Left hindlimb (tissue), 1 donor: ENCODE data around the gene GET4.
"Not testable (repeated sequence)": the region's sequence is repeated elsewhere in the genome, so short reads cannot be mapped to it uniquely, and the experiment has no call there.

Source experiments
- DNase-seq: peaks from one replicate; pipeline ENCODE4 v3.0.0-alpha.2; 2018

Gene GET4

DNA sequence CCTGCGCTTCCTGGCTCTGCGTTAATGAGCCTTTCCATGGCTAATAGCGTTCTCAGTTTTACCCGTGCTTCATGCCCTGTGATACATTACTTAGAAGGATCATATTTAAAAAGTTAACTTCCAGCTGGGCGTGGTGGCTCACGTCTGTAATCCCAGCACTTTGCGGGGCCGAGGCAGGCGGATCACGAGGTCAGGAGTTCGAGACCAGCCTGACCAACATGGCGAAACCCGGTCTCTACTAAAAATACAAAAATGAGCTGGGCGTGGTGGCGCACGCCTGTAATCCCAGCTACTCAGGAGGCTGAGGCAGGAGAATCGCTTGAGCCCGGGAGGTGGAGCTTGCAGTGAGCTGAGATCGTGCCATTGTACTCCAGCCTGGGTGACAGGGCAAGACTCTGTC lies 3.7 kb upstream of the GET4 start:
- not testable (repeated sequence) for DNase-seq

DNA sequence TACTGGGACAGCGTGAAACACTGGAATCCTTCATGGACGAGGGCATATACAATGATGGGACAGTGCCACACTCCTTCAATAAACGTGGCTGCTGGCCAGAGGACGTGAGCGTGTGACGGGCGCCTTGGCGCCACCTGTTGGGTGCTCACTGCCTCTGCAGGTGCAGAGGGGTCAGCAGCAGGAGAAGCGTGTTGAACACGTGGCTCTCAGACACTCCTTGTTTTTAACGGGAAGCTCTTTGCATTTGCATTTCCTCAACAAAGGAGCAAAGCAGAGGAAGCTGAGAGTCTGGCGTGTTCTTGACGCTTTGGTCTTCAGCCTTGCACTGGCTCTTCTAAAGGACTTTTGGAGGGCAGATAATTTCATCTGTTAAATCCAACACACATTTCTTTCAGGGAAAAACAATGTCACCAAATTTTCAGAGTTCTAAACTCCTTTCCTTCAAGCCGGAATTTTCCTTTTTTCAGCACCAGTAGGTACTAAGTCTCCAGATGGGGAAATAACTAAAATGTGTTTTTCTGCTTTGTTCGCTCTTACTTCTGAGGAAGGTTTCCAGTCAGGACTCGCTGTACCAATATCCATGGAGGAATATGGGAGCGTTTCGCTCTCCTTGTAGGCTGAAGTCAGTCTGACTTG lies 2.9 kb upstream of the GET4 start:
- peak; percentile 69 for DNase-seq

DNA sequence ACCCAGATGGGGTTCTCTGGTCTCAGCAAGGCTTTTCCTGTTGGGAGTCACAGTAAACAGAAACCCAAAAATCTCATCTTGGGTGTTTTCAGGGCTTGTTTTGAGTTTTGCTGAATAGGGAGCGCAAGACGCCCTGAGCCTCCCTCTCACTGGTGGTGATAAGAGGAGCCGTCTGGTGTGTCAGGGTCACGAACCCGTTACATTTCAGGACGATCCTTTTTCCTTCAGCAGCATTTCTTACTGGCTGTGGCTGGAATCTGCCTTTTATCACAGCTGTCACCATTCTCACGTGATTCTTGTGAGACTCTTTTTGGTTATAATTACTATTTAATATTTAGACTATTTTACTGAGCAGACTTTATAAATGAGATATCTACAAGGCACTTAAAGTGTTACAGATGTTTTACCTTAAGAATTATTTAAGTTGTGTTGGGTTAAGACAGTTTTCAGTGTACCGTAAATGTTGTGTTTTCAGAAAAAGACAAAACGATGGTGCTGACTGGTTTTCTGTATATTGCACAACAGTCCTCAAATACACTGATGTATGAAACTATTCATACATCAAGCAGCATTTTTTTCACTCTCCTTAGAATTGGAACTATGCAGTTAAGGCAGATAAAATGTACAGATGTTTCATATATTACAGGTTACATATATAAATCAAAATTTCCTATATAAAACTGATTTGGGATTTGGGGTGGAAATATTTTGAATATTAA lies 2.2 kb upstream of the GET4 start:
- DNase-seq = no peak

DNA sequence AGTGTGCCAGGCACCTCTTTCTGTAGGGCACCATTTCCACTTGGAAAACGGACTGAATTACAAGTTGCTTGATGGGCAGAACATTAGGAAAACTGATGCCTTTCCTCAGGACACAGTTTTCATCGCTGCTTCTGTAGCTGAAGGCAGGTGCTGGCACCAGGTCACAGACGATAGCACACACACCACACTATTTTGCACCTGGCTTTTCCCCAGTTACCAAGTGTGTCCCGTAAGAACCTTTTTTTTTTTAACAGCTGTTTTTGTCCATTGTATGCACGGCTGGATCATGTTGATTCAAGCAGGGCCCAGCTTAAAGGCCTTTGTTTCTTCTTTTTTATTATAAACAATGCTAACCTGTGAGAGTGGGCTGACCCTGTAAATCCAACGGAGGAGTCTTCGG lies 1.3 kb upstream of the GET4 start:
- no peak for DNase-seq

DNA sequence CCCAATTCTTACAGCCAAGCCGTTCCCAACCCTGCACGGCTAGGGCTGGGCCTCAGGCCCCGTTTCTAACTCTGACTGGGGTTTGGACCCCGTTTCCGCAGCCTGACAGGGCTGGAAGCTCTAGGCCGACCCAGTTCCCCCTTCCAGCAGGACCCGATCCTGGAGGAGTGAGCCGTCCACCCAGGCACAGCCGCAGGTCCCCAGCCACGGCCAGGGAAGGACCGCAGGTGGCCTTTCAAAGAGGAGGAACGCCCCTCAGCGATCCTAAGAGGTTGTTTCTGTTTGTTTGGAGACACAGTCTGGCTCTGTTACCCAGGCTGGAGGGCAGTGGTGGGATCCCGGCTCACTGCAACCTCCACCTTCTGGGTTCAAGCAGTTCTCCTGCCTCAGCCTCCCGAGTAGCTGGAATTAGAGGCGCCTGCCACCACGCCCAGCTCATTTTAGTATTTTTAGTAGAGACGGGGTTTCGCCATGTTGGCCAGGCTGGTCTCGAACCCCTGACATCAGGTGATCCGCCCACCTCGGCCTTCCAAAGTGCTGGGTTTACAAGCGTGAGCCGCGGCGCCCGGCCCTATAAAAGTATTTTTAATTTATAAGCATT lies 778 bp upstream of the GET4 start:
- no peak for DNase-seq

DNA sequence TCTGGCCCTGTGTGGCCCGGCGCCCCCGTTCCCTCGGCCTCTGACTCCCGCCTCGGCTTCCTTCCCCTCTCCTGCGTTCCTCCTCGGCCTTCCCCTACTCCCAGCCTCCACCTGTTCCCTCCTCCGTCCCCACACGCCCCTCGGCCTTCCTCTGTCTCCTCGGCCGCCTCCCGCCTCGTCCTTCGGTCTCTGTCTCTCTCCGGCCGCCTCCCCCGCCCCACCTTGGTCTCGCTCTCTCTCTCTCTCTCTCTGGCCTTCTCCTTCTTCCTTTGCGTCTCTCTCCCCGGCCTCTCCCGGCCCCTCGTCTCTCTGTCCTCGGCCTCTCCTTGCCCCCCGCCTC lies 588 bp downstream of the GET4 start:
- DNase-seq = peak; percentile 71

DNA sequence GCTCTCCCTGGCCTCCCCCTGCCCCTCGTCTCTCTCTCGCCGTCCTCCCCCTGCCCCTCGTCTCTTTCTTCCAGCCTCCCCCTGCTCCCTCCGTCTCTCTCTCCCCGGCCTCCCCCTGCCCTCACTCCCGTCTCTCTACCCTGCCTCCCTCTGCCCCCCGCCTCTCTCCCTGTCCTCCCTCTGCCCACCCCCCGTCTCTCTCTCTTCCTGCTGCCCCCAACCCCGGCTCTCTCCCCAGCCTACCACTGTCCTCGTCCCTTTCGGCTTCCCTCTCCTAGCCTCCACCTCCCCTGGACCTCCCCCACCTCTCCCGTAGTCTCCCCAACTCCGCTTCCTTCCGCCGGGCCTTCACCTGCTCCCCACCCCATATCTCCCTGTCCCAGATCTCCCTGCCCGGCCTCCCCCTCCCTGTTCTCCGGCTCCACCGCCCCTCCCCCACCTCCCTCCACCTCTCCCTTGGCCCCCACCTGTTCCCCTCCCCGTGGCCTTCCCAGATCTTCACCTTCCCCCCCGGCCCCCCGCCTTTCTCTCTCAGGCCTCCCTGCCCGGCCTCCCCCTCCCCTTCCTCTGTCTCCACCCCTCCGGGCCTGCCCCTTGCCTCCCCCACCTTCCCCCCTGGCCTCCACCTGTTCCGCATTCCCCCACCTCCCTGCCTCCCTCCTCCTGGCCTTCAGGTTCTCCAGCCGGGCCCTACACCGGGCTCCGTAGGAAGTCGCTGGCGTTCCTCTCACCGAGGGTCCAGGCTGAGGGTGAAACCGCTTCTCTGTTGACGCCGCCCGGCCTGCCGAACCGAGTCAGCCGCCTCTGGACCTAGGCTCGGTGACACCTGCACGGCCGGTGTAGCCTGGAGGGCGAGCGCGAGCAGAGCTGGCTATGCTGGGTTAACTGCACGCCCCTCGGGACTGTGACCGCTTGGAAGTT lies 1.2 kb downstream of the GET4 start:
- DNase-seq = no peak

DNA sequence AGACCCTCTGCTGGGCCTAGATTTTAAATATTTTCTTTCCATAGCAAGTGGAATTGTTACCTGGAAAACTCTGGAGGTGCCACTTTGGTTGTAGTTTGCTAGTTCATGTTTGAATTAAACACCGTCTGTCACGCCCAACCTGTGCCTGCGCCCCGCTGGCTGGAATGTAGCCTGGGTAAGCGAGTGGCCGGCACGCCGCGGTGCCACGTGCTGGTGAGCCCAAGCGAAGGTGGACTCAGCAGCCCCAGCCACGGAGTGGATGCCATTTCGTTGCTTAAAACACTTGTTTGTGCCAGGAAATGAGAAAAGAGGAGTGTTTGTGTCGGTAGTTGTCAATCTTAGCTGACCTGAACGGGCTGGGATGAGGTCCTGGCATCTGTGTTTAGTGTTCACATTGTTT lies 2.7 kb downstream of the GET4 start:
- no peak for DNase-seq

DNA sequence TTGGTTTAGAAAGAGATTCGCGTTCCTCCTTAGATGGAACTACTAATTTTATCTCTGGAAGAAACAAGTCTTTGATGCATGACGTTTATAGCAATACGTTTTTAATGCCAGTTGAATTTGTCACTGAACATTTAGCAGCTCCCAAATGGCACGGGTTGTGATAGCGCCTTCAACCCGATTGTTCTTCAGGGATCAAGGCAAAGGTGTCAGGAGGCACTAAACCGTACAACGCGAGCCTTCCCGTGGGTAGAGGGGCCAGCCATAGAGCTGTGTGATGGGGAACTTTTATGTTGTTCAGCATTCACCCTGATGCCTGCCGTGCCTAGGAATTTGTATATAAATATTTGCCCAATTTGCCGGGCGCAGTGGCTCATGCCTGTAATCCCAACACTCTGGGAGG lies 3.4 kb downstream of the GET4 start:
- no peak for DNase-seq

DNA sequence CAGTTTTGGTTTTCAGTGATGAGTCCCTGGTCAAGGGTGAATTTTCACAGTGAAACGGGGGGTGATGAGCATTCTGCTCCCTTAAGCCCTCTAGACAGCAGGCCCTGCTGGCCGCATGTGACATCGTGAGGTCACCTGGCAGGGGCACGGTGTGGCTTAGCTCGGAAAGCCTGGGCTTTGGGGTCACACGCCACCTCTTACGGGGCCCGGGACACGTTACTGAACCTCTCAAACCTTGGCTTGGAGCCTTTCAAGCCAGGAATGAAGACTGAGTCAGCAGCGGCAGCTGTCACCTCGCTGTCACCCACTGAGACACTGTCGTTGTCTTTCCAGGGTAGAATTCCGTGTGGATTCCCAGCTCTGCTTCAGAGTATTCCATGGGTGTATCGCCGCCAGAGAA lies 4.1 kb downstream of the GET4 start:
- DNase-seq = no peak

DNA sequence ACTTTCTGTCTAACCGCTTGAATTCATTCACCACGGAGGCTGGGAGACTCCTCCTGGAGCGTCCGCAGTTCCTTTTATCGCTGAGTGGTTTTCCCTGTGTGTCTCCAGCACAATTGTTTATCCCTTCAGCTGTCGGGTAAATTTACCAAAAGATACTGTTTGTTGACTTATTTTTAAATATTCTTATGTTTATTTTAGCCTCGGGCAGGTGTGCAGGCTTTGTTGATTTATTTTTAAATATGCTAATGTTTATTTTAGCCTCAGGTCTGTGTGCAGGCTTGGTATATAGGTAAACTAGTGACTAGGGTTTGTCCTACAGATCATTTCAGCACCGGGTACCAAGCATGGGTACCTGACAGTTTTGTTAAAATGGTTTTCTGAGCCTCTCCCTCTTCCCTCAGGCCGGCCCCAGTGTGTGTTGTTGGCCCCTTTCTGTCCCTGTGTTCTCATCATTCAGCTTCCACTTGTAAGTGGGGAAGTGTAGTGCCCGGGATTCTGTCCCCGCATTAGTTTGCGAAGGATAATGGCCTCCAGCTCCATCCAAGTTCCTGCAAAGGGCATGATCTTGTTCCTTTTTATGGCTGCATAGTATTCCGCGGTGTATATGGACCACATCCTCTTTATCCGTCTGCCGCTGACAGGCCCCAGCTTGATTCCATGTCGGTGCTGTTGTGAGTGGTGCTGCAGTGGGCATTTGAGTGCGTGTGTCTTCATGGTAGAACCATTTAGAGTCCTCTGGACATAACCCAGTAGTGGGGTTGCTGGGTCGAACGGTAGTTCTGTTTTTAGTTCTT lies 5.3 kb downstream of the GET4 start:
- no peak for DNase-seq

DNA sequence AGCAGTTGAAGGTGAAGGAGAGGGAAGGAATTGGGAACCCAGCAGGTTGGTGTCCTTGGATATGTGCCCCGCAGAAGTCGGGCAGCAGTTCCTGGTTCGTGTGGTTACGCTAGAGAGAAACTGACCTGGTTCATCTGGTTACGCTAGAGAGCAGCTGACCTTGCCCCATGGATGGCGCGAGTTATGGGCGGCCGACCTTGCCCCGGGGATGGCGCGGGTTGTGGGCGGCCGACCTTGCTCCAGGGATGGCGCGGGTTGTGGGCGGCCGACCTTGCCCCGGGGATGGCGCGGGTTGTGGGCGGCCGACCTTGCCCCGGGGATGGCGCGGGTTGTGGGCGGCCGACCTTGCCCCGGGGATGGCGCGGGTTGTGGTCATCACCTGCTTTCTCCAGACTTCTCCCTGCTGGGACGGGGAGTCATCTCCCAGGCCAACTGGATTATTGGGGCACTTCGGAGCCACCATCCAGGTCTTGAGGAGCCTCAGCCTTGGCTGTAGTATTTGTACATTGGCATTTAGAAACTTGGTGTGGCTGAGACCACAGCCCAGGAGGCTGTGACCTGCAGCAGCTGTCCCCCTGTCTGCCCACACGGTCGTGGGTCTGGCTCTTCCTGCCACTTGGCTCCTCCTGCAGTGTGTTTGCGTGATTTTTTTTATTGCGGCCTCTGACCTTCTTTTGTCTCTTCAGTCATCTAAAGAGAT lies 6.1 kb downstream of the GET4 start:
- DNase-seq = no peak

DNA sequence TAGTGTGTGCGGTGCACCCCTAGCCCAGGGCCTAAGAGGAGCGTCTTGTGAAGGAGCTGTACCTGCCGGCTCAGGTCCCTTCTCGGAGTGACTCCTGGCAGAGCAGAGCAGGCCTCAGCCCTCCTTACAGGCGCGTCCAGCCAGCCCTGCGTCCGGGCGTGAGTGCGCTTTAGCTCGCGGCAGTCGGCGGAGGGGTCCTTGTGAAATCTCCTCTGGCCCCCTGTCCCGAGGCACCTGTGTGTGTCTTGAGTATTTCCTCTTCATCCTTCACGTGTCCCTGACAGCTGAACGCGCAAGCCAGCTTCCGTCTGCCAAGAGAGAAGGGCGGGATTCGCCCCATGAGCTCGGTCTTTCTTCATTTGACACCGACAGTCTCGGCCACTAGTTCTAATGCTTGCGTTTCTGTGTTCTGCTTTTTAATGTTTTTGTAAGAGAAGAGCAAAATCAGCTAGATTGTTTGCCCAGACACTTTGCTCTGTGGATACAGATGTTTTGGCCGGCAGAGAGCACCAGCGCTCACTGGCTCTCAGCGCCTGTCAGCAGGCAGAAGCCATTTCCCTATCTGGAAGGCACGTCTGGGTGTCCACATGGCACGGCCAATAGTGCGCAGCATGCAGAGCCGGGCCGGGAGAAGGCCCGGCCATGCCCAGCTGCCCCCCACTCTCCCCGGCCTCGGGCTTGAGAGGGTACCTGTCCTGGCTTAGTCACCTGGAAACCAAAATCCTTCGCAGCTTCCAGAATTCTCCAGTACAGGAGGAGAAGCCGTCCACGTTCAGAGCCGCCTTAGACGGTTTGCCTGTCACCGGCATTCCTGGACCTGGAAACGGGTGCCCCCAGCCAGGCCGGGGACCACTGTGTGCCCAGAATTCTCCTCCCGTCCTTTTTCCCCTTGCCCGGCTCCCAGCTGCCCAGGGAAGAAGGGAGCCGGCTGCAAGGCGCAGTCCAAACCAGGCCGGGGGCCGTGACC lies 7.0 kb downstream of the GET4 start:
- no peak for DNase-seq

DNA sequence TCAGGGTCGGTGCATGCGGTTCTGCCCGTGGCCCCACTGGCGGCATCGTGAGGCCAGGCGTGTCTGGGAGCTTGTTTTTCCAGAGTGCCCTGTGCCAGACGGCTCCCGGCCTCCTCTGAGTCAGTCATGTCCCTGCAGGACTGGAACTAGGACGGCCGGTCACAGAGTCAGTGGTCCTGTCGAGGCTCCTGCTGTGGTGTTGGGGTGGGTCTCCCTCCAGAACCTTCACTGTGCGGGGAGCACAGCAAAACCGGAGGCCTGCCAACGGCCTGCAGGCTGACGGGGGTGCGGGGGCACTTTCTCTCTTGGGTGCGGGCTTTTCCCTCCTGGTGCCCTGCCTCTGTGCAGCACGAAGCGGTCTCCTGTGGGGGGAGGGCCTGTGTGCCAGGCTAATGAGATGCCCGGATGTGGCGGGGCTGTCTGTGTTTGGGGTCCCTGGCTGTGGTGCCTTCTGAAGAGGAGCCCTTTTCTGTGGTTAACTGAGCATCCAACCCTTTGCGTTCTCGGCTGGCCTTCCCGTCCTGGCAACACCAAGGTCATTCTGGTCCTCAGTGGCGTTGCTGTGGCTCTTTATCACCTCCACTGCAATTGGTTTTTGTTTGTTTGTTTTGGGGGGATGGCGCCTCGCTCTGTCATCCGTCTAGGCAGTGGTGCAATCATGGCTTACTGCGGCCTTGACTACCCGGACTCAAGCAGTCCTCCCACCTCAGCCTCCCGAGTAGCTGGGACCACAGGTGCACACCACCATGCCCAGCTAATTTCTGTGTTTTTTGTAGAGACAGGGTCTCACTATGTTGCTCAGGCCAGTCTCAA lies 8.0 kb downstream of the GET4 start:
- no peak for DNase-seq

DNA sequence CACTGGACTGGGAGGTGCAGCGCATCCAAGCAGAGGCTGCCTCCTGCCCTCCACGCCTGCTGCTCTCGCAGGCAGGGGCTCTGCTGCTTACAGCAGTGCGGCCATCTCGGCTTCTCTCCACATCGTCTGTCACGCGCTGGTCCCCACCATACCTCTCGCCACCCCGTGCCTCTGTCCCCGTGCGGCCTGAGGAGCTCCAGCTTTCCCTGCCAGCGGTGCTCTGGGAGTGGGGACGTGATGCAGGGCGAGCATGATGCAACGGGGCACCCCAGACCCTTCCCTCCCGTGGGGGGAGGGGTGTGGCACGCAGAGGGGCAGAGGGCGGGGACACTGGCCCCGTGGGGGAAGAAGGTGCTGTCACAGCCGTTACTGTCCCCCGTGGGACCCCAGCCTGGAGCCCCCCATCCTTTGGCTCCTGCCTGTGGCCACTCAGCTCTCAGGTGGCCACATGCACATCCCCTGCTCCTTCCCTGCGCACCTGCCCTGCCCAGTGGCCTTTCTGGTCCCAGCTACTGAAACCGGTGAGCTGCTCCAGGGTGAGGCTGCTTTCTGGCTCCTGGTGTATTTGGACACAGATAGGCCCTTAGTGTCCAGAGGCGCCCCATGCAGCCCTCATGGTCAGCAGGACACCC lies 9.0 kb downstream of the GET4 start:
- no peak for DNase-seq

DNA sequence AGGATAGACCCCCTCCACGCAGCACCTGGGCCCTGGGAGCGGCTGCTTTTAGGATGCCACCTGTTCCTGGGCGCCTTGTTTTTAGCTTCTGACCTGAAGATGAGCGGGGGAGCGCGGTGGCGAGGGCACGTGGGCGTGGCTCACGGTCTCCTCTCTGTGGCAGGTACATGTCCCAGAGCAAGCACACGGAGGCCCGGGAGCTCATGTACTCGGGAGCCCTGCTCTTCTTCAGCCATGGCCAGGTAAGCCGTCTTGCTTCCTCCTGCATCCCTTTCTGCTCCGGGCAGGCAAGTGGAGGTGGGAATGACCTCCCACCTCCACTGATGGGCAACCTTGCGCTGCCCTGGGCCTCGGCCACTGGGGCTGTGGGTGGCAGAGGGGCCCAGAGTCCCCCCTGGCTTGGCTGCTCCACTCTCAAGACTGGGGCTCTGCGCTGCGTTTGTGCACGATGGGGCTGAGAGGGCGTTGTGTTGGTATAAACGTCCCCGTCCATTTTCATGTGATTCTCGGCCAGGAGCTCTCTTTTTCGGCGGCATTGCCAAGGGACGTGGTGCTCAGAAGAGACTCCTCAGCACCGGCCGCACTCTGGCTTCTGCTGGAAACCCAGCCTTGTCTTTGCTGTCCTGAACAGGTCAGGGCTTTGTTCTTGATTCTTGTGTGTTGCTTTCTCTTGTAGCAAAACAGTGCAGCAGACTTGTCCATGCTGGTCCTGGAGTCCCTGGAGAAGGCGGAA lies 9.7 kb downstream of the GET4 start:
- DNase-seq = no peak

DNA sequence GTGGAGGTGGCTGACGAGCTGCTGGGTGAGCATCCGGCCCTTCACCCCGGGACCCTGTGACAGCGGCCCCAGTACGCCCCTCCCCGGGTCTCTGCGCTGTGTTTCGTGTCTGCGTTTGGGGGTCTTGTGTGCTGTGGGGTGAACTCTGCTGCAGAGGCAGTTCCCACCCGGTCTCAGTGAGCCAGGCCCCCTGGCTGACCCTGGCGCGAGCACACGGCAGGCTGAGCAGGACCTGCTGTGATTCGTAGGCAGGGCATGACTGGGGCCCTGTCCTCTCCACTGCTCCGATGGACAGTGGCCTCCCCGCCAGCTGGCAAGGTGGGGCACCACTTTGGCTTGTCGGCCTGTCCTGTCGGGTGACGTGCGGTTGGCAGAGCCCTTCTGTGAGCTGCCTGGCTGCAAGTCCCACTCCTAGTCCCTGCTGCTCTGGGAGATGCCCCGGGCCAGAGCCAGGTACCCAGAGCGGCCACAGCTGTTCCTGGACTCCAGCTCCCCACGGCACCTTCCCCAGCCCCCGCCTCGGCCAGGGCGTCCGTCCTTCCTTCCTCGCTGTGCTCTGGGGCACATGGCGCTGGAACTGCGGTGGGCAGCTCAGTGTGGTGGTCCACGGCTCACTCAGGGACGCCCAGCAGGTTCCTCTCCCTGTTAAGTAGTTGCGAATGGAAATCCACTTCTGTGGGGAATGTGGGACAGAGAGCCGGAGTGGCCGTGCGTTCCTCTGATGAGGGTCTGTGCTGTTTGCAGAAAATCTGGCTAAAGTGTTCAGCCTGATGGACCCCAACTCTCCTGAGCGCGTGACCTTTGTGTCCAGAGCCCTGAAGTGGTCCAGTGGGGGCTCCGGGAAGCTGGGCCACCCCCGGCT lies 10.5 kb downstream of the GET4 start:
- peak; percentile 19 for DNase-seq

DNA sequence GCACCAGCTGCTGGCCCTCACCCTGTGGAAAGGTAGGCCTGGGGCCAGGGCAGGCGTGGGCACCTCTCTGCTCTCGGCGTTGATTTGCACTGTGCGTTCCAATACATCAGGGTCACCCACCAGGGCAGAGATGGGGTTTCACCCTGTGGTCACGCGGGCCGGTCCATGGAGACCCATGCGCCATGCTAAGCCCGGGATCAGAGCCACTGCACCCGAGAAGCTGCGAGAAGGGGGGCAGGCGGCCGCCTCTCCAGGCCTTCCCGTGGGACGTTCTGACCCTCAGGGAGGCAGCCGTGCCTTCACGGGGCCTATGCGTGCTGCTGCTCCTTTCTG lies 11.1 kb downstream of the GET4 start:
- DNase-seq = no peak
